Fibroblast of skin of right biceps (primary cell): ENCODE measurements around the gene CCM2L.

Experiments
- DNase-seq: peaks from one replicate; pipeline ENCODE4 v3.0.0-alpha.2; 2013

Gene CCM2L

GRCh38 chr20:32010101-32010500 is at the start of gene CCM2L:
CCM2L (plus strand) TSS chr20:32010438; CDS start chr20:32010455, 17 bp downstream.
- no peak for DNase-seq

GRCh38 chr20:31962761-31963160 is 47.5 kb upstream of the CCM2L start:
- no peak for DNase-seq

- DNase-seq: no peak
These were observed 46.3 kb upstream of the CCM2L start for GRCh38 chr20:31963889-31964288.

GRCh38 chr20:31966991-31967655 is 43.1 kb upstream of the CCM2L start:
- no peak for DNase-seq

GRCh38 chr20:31967830-31968249 is 42.4 kb upstream of the CCM2L start, which contains the start of gene XKR7:
XKR7 (plus strand) TSS chr20:31968151; CDS start chr20:31968176, 25 bp downstream.
- no peak for DNase-seq

- peak; percentile 64 for DNase-seq
These were observed 41.7 kb upstream of the CCM2L start for GRCh38 chr20:31968291-31969126.

- no peak for DNase-seq
These were observed 40.2 kb upstream of the CCM2L start for GRCh38 chr20:31969991-31970390.

GRCh38 chr20:31972471-31973021 is 37.7 kb upstream of the CCM2L start:
- no peak for DNase-seq

GRCh38 chr20:31974296-31974695 is 35.9 kb upstream of the CCM2L start:
- no peak for DNase-seq

GRCh38 chr20:31974951-31975487 is 35.2 kb upstream of the CCM2L start:
- no peak for DNase-seq

- DNase-seq: no peak
These were observed 34.4 kb upstream of the CCM2L start for GRCh38 chr20:31975874-31976273.

GRCh38 chr20:31977080-31977479 is 33.2 kb upstream of the CCM2L start:
- no peak for DNase-seq

GRCh38 chr20:31979713-31980426 is 30.4 kb upstream of the CCM2L start:
- DNase-seq: no peak

- DNase-seq: no peak
These were observed 28.5 kb upstream of the CCM2L start for GRCh38 chr20:31981784-31982183.

GRCh38 chr20:31984981-31985471 is 25.2 kb upstream of the CCM2L start:
- no peak for DNase-seq

- DNase-seq: peak; percentile 6
These were observed 22.5 kb upstream of the CCM2L start for GRCh38 chr20:31987744-31988143.

GRCh38 chr20:31988430-31989015 is 21.7 kb upstream of the CCM2L start:
- DNase-seq: no peak

GRCh38 chr20:31989030-31989645 is 21.1 kb upstream of the CCM2L start:
- DNase-seq: no peak

- DNase-seq: no peak
These were observed 19.4 kb upstream of the CCM2L start for GRCh38 chr20:31990641-31991338.

- no peak for DNase-seq
These were observed 18.9 kb upstream of the CCM2L start for GRCh38 chr20:31991339-31991705.

- no peak for DNase-seq
These were observed 18.2 kb upstream of the CCM2L start for GRCh38 chr20:31992086-31992485.
